ENCODE results near the gene PTPN3. TPM values are rescaled to one million over a fixed set of nuclear protein-coding genes. Genes with fewer than 3 reads are reported as not detected.

PTPN3 gene
- total RNA-seq, 1 experiment from 2014 or later = 10.4 TPM

DNA sequence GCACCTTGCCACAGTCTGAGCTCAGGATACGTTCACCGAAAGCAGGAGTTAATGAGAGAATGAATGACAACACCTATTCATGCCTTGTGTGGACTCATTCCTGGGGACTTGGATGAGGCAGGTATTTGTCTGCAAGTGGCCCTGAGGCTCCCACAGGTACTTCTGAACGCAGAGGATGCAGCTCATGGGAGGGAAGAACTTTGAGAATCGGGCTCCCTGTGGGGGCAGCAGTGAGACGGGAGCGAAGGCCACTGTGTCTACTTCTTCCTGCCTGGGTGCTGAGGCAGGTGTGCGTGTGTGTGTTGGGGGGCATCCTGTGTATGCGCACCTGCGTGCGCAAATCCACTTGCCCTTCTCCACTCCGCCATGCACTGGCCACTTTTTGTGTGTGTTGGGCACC lies 42.2 kb downstream of the PTPN3 start:
- ATAC-seq (no peak), DNase-seq (ENCODE audit: low read depth, low spot score) (no peak)
- peaks cover 5% of the 10 kb centered on the region for H3K4me1 ChIP-seq (ENCODE audit: control insufficient read depth, insufficient read depth, low read length)
- intact Hi-C loops (cut with micrococcal nuclease; ENCODE audit: unreplicated experiment) = no loop called here
- no peak overlapping the region for H3K27ac ChIP-seq (ENCODE audit: low read length)
- no peak overlapping the region for H3K4me3 ChIP-seq (ENCODE audit: low read depth in 2 of 2, low read length in 2 of 2)
- CTCF ChIA-PET = no interaction called here
- H3K27me3 ChIP-seq (ENCODE audit: control insufficient read depth, insufficient read depth, low read length) = no peaks in the 10 kb centered on the region
- H3K36me3 ChIP-seq (ENCODE audit: control insufficient read depth, insufficient read depth, low read length) = no peaks in the 10 kb centered on the region
- H3K9me3 ChIP-seq (ENCODE audit: control insufficient read depth, insufficient read depth, low read depth, low read length) = no peaks in the 10 kb centered on the region
- TF ChIP-seq, protein P1, sequence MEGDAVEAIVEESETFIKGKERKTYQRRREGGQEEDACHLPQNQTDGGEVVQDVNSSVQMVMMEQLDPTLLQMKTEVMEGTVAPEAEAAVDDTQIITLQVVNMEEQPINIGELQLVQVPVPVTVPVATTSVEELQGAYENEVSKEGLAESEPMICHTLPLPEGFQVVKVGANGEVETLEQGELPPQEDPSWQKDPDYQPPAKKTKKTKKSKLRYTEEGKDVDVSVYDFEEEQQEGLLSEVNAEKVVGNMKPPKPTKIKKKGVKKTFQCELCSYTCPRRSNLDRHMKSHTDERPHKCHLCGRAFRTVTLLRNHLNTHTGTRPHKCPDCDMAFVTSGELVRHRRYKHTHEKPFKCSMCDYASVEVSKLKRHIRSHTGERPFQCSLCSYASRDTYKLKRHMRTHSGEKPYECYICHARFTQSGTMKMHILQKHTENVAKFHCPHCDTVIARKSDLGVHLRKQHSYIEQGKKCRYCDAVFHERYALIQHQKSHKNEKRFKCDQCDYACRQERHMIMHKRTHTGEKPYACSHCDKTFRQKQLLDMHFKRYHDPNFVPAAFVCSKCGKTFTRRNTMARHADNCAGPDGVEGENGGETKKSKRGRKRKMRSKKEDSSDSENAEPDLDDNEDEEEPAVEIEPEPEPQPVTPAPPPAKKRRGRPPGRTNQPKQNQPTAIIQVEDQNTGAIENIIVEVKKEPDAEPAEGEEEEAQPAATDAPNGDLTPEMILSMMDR (IDR thresholded peaks at IDR 0.05) = no peak
- TF ChIP-seq, protein P2, sequence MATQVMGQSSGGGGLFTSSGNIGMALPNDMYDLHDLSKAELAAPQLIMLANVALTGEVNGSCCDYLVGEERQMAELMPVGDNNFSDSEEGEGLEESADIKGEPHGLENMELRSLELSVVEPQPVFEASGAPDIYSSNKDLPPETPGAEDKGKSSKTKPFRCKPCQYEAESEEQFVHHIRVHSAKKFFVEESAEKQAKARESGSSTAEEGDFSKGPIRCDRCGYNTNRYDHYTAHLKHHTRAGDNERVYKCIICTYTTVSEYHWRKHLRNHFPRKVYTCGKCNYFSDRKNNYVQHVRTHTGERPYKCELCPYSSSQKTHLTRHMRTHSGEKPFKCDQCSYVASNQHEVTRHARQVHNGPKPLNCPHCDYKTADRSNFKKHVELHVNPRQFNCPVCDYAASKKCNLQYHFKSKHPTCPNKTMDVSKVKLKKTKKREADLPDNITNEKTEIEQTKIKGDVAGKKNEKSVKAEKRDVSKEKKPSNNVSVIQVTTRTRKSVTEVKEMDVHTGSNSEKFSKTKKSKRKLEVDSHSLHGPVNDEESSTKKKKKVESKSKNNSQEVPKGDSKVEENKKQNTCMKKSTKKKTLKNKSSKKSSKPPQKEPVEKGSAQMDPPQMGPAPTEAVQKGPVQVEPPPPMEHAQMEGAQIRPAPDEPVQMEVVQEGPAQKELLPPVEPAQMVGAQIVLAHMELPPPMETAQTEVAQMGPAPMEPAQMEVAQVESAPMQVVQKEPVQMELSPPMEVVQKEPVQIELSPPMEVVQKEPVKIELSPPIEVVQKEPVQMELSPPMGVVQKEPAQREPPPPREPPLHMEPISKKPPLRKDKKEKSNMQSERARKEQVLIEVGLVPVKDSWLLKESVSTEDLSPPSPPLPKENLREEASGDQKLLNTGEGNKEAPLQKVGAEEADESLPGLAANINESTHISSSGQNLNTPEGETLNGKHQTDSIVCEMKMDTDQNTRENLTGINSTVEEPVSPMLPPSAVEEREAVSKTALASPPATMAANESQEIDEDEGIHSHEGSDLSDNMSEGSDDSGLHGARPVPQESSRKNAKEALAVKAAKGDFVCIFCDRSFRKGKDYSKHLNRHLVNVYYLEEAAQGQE (IDR thresholded peaks at IDR 0.05; ENCODE audit: insufficient read depth in 1 of 2, low read depth in 2 of 2, low read length in 1 of 2) = no peak
- TF ChIP-seq TCF7L2 (IDR thresholded peaks at IDR 0.05; ENCODE audit: low read depth, low read length) (no peak), POLR2AphosphoS5 (IDR thresholded peaks at IDR 0.05; ENCODE audit: low read depth, low read length) (no peak), SIN3A (IDR thresholded peaks at IDR 0.05; ENCODE audit: borderline replicate concordance, insufficient read depth, low read depth, low read length) (no peak)
- in situ Hi-C loops (cut with HindIII; ENCODE audit: low pct_unique_long_range_greater_than_20kb, low sequenced_read_pairs) = no loop called here
- BruUV-seq (replicated peaks) = no TSS peak
- POLR2A ChIA-PET = no interaction called here

DNA sequence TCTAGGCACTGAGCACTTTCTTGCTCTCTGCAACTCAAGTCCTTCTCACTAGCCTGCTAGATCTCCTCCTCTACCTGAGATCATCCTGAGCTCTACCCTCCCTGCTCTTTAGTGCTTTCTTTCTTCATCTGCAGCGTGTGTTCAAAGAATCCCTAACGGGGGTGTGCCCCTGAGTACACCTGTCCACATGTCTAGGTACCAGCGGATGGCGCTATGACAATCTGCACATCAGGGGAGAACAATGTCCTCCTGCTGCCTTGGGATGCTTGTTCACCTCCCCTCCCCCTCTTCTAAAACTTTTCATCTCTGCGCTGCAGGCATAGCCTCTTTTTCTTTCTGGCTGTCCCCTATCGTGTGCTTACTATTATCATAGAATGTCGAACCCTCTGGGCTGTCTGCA lies 42.7 kb downstream of the PTPN3 start:
- Histone ChIP-seq H3K9me3 (ENCODE audit: control insufficient read depth, insufficient read depth, low read depth, low read length) (no peaks in the 10 kb centered on the region), H3K4me3 (ENCODE audit: low read depth in 2 of 2, low read length in 2 of 2) (no peak overlapping the region), H3K27me3 (ENCODE audit: control insufficient read depth, insufficient read depth, low read length) (no peaks in the 10 kb centered on the region), H3K27ac (ENCODE audit: low read length) (no peak overlapping the region), H3K4me1 (ENCODE audit: control insufficient read depth, insufficient read depth, low read length) (peaks cover 5% of the 10 kb centered on the region), H3K36me3 (ENCODE audit: control insufficient read depth, insufficient read depth, low read length) (no peaks in the 10 kb centered on the region)
- intact Hi-C loops (cut with micrococcal nuclease; ENCODE audit: unreplicated experiment) = no loop called here
- ChIA-PET POLR2A (no interaction called here), CTCF (no interaction called here)
- DNase-seq (ENCODE audit: low read depth, low spot score) = no peak
- ATAC-seq = no peak
- in situ Hi-C loops (cut with HindIII; ENCODE audit: low pct_unique_long_range_greater_than_20kb, low sequenced_read_pairs) = no loop called here
- no TSS peak for BruUV-seq (replicated peaks)
- TF ChIP-seq, protein P1 (IDR thresholded peaks at IDR 0.05) = no peak
- TF ChIP-seq SIN3A (IDR thresholded peaks at IDR 0.05; ENCODE audit: borderline replicate concordance, insufficient read depth, low read depth, low read length) (no peak), TCF7L2 (IDR thresholded peaks at IDR 0.05; ENCODE audit: low read depth, low read length) (no peak), POLR2AphosphoS5 (IDR thresholded peaks at IDR 0.05; ENCODE audit: low read depth, low read length) (no peak)
- TF ChIP-seq, protein P2 (IDR thresholded peaks at IDR 0.05; ENCODE audit: insufficient read depth in 1 of 2, low read depth in 2 of 2, low read length in 1 of 2) = no peak
